AG10803 (cell line): ENCODE measurements around the gene ARHGAP10.

Source experiments
- DNase-seq: peaks from one replicate; pipeline ENCODE4 v3.0.0; 2010; ENCODE audit warnings: low read depth
- H3K4me3 ChIP-seq: 2 replicates; pipeline ENCODE4 v1.5.1; 2011; ENCODE audit warnings: mild to moderate bottlenecking, low read length, control low read depth
- CTCF ChIP-seq: conservative IDR thresholded peaks from 2 replicates; pipeline ENCODE4 v1.5.1; 2011; ENCODE audit warnings: mild to moderate bottlenecking, low read length, control low read depth, inconsistent platforms

ARHGAP10 gene

GRCh38 chr4:147864607-147865006 lies 132.7 kb downstream of the ARHGAP10 start:
- H3K4me3 ChIP-seq: no peak overlapping the region
- no peak for TF ChIP-seq CTCF
- no peak for DNase-seq

- no peak for DNase-seq
- TF ChIP-seq CTCF: no peak
- H3K4me3 ChIP-seq: no peak overlapping the region
Measured at GRCh38 chr4:147865926-147866325, 134.0 kb downstream of the ARHGAP10 start.

GRCh38 chr4:147866532-147867271 lies 134.8 kb downstream of the ARHGAP10 start:
- peak; percentile 86 for DNase-seq
- peak; percentile 100 for TF ChIP-seq CTCF
- H3K4me3 ChIP-seq: no peak overlapping the region

- TF ChIP-seq CTCF: no peak
Measured at GRCh38 chr4:147874109-147874508, 142.2 kb downstream of the ARHGAP10 start.

GRCh38 chr4:147877308-147877771 lies 145.5 kb downstream of the ARHGAP10 start:
- DNase-seq: no peak
- no peak for TF ChIP-seq CTCF
- no peak overlapping the region for H3K4me3 ChIP-seq

More at GRCh38 chr4:147874109-147874508, 142.2 kb downstream of the ARHGAP10 start:
- H3K4me3 ChIP-seq: no peak overlapping the region
- no peak for DNase-seq

- no peak for TF ChIP-seq CTCF
- no peak overlapping the region for H3K4me3 ChIP-seq
Measured at GRCh38 chr4:147879676-147880075, 147.8 kb downstream of the ARHGAP10 start.

GRCh38 chr4:147880511-147880910 lies 148.6 kb downstream of the ARHGAP10 start:
- no peak for DNase-seq
- H3K4me3 ChIP-seq: no peak overlapping the region
- no peak for TF ChIP-seq CTCF

More at GRCh38 chr4:147879676-147880075, 147.8 kb downstream of the ARHGAP10 start:
- DNase-seq: no peak
